Measurements from ENCODE around the gene KCNJ9.

- no peak for TF ChIP-seq POLR2A (IDR thresholded peaks at IDR 0.05; ENCODE audit: low read length)
- no peak for TF ChIP-seq GATA1 (IDR thresholded peaks at IDR 0.05; ENCODE audit: low read depth, low read length)
Observed at GRCh38 chr1:160040476-160040875, 40.9 kb upstream of the KCNJ9 start.
